Effector CD4-positive, alpha-beta T cell (primary cell): ENCODE results near the gene RBCK1.

Experiments used
- DNase-seq: peaks from one replicate; pipeline ENCODE4 v3.0.0-alpha.2; 2020

RBCK1 gene

GRCh38 chr20:400128-400453 is 8.0 kb upstream of the RBCK1 start:
- DNase-seq: no peak

DNA sequence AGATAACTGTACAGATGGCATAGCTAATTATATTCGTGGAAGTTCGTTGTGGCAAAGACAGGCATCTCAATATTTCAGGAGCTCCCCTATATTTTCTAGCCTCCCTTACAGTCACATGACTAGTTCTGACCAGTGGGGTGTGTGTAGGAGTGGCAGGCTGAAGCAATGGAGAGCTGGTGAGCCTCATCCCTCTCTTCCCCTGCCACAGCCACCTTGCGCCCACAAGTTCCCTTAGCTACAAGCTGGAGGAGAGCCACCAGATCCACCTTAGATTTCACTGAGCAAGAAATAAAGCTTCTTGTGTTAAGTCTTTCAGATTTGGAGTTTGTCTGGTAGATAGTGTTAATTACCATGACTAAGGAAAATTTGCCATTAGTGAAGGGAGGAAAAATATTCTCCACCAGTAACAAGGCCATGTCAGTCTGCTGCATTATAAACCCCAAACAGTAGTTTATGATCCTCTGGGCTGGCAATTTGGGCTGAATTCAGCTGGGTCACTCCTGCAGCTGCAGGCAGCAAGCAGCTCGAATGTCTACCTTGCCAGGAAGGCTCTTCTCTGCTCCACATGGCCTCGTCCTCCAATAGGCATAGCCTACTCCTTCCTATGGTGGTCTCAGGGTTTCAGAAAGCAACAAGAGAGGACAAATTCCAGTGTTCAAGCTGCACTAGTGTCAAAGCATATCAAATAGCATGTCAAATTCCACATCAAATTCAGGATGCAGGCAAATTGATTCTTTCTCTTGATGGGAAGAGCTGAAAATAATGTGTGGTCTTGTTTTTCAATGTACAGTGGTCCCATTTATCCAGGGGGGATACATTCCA is 7.4 kb upstream of the RBCK1 start:
- no peak for DNase-seq

DNA sequence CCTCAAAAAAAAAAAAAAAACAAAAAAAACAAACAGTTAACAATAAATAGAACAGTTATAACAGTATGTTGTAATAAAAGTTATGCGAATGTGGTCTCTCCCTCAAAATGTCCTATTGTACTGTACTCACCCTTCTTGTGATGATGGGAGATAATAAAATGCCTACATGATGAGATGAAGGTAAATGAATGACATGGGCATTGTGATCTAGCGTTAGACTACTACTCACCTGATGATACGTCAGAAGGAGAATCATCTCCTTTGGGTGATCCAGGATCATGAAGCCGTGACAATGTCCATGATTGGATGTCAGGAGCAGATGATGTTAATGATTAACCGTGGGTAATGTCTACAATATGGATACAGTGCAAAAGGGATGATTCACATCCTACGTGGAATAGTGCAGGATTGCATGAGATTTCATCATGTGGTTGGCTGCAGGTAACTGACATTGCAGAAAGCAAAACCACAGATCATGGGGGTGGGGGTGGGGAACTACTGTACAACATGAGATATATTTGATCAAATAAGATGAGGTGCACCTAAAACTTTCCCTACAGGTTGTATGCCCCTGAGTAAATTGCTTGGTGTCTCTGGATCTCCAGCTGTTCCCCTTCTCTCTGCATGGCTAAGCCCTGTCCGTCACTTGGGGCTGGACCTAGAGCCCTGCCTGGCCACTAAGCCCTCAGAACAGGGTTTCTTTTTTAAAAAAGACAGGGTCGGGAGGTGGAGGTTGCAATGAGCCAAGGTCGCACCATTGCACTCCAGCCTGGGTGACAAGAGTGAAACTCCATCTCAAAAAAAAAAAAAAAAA is 6.2 kb upstream of the RBCK1 start:
- no peak for DNase-seq

DNA sequence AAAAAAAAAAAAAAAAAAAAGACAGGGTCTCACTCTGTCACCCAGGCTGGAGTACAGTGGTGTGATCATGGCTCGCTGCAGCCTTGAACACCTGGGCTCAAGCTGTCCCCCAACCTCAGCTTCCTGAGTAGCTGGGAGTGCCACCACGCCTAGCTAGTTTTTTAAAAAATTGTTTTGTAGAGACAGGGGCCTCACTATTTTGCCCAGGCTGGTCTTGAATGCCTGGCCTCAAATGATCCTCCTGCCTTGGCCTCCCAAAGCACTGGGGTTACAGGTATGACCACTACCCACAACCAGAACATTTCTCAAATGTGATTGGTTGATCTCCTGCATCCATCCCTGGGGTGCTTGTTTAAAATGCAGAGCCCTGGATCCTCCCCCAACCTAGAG is 5.6 kb upstream of the RBCK1 start:
- no peak for DNase-seq

DNA sequence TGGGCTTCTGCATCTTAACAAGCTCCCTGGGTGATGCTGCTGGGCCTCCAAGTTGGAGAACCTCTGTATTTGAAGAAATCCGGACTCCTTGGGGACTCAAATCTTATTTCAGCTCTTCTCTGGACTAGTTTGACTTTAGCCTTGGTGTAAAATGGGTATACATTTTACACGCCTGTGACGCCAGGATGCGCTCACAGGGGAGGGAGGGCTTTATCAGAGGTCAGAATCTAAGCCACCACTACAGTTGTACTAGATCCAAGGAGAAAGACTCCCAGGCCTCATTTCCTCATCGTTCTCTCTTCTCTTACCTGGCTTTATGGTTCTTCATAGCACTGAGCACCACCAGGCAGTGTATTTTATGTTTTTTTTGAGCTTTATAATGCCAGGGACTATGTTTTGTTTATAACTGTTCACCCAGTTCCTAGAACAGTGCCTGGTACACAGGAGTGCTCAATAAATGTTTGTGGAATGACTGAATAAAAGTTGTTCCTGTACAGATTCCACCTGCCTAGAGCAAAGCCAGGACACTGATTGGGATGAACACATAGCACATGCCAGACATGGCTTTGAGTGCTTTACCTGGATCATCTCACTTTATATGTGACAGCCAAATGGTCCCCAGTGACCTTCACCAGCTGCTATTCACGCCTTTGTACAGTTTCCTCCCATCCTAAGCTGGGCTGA is 5.1 kb upstream of the RBCK1 start:
- no peak for DNase-seq

- no peak for DNase-seq
Measured at GRCh38 chr20:403582-403957, 4.5 kb upstream of the RBCK1 start.

DNA sequence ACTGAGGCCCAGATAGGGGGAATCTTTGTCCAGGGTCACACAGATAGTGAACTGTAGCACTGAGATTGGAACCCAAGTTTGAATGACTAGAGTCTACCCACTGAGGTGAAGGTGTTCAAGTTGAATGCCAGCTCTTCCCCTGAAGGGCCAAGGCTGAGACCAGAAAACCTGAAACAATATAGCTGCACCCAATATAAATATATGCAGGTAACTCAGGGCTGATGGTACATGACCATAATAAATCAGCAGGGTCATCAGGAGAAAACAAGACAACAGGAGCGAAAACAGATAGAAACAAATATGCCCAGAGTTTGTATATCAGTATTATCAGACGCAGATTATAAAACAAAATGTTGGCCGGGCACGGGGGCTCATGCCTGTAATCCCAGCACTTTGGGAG is 4.0 kb upstream of the RBCK1 start:
- DNase-seq: no peak

GRCh38 chr20:406200-407132 is 1.6 kb upstream of the RBCK1 start:
- no peak for DNase-seq

GRCh38 chr20:407133-407952 is 756 bp upstream of the RBCK1 start:
- peak; percentile 62 for DNase-seq

DNA sequence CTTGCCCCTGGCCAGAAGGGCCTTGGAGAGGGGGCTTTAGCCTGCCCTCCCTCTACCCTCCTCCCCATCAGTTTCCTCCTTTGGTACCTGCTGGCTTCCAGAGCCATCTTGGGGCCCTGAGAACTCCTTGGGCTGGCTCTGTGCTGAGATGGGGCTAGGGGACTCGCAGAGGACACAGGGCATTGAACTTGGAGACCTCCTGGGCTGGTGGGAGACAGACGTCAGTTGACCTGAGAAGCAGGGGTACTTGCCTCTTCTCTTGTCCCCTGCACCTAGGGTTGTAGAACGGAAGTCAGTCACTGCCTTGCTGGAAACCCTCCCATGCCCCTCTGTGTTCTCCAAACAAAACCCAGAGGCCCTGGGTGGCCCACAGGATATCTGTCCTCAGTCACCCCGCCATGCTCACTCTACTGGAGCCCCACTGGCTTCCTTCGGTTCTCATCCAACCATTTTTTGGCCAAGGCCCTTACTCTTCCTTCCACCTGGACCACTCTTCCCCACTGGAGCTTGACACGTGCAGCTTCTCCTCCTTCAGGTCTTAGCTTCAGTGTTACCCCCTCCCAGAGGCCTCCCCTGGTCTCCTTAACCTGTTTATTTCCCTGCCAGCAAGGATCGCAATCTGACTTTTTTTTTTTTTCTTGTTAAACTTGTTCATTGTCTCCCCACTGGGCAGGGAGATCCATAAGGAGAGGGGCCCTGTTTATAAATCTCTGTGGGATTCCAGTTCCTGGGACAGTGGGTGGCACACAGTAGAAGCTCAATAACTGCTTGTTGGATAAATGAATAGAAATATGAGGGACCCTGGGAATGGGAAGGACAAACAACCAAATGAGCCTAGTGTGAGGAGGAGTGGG is 971 bp downstream of the RBCK1 start:
- DNase-seq: no peak

- no peak for DNase-seq
Measured at GRCh38 chr20:409697-410559, 1.8 kb downstream of the RBCK1 start.

- no peak for DNase-seq
Measured at GRCh38 chr20:412081-412480, 4.0 kb downstream of the RBCK1 start.

DNA sequence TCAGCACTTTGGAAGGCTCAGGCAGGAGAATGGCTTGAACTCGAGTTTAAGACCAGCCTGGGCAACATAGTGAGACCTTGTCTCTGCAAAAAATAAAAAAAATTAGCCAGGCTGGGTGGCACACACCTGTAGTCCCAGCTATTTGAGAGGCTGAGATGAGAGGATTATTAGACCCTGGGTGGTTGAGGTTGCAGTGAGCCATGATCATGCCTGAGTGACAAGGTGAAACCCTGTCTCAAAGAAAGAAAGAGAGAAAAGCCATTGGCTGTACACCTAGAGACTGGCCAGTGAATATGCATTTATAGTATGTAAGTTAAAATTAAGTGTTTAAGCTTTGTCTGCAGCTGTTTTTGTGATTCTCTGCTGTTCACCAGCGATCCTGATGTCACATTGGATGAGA is 6.1 kb downstream of the RBCK1 start:
- DNase-seq: no peak

- DNase-seq: no peak
Measured at GRCh38 chr20:415820-416322, 7.8 kb downstream of the RBCK1 start.

GRCh38 chr20:416950-417800 is 9.1 kb downstream of the RBCK1 start:
- DNase-seq: no peak

GRCh38 chr20:417801-418342 is 9.8 kb downstream of the RBCK1 start:
- DNase-seq: no peak

GRCh38 chr20:418858-419365 is 10.8 kb downstream of the RBCK1 start:
- no peak for DNase-seq

GRCh38 chr20:419556-420165 is 11.6 kb downstream of the RBCK1 start:
- DNase-seq: no peak
